ENCODE data around the gene KIAA1549. TPM values are rescaled to one million over a fixed set of nuclear protein-coding genes. Genes with fewer than 3 reads are reported as not detected.

KIAA1549 gene
- total RNA-seq, 3 donors from 2014 or later, result 2.0 to 4.2 (median 2.1) TPM

DNA sequence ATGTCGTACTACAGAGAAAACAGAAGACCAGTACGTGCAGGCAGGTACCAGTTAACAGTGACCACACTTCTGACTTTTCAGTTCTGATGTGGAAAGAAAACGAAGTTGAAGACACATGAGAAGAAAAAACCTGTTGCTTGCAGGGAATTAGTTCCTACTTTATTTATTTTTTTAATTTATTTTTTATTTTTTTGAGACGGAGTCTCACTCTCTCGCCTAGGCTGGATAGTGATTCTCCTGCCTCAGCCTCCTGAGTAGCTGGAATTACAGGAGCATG lies 109.4 kb downstream of the KIAA1549 start:
- ATAC-seq, result no peak
- Histone ChIP-seq H3K9me3 (no peaks in the 10 kb centered on the region), H3K4me3 (no peak overlapping the region), H3K4me1 (ENCODE audit: low read depth) (no peaks in the 10 kb centered on the region), H3K36me3 (ENCODE audit: low read depth) (no peaks in the 10 kb centered on the region)
- TF ChIP-seq, protein P1, sequence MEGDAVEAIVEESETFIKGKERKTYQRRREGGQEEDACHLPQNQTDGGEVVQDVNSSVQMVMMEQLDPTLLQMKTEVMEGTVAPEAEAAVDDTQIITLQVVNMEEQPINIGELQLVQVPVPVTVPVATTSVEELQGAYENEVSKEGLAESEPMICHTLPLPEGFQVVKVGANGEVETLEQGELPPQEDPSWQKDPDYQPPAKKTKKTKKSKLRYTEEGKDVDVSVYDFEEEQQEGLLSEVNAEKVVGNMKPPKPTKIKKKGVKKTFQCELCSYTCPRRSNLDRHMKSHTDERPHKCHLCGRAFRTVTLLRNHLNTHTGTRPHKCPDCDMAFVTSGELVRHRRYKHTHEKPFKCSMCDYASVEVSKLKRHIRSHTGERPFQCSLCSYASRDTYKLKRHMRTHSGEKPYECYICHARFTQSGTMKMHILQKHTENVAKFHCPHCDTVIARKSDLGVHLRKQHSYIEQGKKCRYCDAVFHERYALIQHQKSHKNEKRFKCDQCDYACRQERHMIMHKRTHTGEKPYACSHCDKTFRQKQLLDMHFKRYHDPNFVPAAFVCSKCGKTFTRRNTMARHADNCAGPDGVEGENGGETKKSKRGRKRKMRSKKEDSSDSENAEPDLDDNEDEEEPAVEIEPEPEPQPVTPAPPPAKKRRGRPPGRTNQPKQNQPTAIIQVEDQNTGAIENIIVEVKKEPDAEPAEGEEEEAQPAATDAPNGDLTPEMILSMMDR (IDR thresholded peaks at IDR 0.05), result no peak
- no peak for DNase-seq
- intact Hi-C loops (cut with DNase I, micrococcal nuclease), result no loop called here

DNA sequence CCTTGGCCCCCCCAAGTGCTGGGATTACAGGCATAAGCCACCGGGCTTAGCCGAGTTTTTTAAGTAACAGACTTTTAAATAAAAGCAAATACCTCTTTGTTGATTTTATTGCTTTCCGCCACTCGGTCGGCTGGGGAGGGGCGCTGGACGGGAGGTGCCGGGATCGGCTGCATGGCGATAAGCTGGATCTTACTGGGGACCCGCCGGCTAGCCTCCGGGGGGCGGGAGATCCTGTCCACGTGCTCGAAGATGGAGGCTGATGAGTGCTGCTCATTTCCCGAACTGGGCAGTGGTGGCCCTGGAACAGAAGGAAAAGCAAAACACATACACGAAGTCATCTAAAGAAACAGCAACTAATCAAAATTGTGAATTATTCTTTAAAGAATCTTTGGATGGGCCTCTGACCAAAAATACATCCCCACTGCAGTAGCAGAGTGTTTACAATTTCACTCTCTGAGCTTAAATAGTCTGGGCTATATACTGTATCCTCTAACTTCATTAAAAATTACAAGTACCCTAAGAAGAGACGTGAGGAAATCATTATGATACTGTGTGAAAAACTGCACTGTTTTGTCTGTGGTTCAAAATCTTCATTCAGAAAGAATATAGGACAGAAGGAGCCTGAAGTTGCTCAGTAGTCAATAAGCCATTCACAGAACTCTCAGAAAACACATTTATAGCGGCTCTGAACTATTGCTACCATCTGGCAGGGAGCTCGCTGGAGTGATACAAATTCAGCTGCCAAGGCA lies 110.0 kb downstream of the KIAA1549 start:
- Histone ChIP-seq H3K4me1 (ENCODE audit: low read depth) (no peaks in the 10 kb centered on the region), H3K9me3 (no peaks in the 10 kb centered on the region), H3K4me3 (no peak overlapping the region), H3K36me3 (ENCODE audit: low read depth) (no peaks in the 10 kb centered on the region)
- ATAC-seq (no peak), DNase-seq (no peak)
- TF ChIP-seq, protein P1 (IDR thresholded peaks at IDR 0.05), result no peak
- intact Hi-C loops (cut with DNase I, micrococcal nuclease), result no loop called here

DNA sequence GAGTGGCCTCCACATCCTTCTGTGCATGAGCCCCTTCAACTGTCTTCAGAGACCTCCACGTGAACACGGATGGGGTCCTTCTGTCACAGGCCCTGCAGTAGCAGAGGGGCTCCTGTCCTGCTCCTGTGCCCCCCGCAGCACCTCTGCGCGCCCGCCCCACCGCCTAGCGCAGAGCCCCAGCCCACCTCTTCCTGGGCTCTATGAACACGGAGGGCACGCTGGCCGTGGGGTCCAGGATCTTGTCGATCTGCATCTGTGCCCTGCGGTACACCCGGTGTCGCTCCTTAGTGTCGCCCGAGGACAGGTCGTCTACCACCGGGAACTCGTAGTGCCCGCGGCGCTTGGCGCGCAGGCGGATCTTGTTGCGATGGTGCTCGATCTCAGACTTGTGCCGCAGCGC lies 111.8 kb downstream of the KIAA1549 start:
- H3K9me3 ChIP-seq, result no peaks in the 10 kb centered on the region
- H3K4me1 ChIP-seq (ENCODE audit: low read depth), result no peaks in the 10 kb centered on the region
- ATAC-seq, result no peak
- no peak overlapping the region for H3K4me3 ChIP-seq
- intact Hi-C loops (cut with DNase I, micrococcal nuclease), result no loop called here
- H3K36me3 ChIP-seq (ENCODE audit: low read depth), result no peaks in the 10 kb centered on the region
- DNase-seq, result no peak
- TF ChIP-seq, protein P1 (IDR thresholded peaks at IDR 0.05), result no peak

DNA sequence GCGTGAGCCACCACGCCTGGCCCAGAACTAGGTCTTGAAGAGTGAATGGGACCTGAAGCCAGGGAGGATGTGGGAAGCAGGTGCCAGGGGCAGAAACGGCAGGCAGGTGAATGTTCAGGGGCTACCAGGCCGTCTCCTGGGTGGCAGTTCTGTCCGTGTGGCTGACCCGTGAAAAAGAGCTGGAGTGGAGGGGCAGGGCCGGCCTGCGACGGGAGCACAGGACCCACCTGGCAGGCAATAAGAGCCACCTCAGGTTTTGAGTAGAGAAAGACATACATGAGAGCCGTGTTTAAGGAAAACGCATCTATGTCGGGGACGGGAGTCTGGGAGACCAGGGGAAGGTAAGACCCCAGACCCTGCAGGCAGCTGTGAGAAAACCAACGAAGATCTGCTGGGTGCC lies 112.5 kb downstream of the KIAA1549 start:
- no peak for DNase-seq
- intact Hi-C loops (cut with DNase I, micrococcal nuclease), result no loop called here
- no peaks in the 10 kb centered on the region for H3K9me3 ChIP-seq
- no peak overlapping the region for H3K4me3 ChIP-seq
- no peaks in the 10 kb centered on the region for H3K36me3 ChIP-seq (ENCODE audit: low read depth)
- no peaks in the 10 kb centered on the region for H3K4me1 ChIP-seq (ENCODE audit: low read depth)
- TF ChIP-seq, protein P1 (IDR thresholded peaks at IDR 0.05), result no peak
- ATAC-seq, result no peak

DNA sequence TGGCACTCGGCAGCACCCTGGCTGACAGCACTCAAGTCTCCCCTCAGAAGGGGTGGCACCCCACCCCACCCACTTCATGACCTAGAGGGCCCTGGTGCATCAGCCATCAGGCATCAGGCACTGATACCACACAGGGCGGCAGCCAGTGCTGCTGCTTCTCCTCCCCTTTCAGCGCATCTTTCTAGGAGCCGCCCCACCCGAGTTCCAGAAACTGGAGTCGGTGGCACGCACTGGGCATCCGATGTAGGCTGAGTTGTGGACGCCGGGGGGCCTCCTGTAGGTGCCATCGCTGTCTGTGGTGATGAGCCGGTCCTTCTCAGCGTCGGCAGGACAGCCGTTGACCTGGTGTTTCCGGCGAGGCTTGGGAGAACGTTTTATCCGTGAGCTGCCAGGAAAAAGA lies 113.4 kb downstream of the KIAA1549 start:
- intact Hi-C loops (cut with DNase I, micrococcal nuclease), result no loop called here
- Histone ChIP-seq H3K36me3 (ENCODE audit: low read depth) (no peaks in the 10 kb centered on the region), H3K9me3 (no peaks in the 10 kb centered on the region), H3K4me1 (ENCODE audit: low read depth) (no peaks in the 10 kb centered on the region), H3K4me3 (no peak overlapping the region)
- TF ChIP-seq, protein P1 (IDR thresholded peaks at IDR 0.05), result no peak
- DNase-seq (no peak), ATAC-seq (no peak)

DNA sequence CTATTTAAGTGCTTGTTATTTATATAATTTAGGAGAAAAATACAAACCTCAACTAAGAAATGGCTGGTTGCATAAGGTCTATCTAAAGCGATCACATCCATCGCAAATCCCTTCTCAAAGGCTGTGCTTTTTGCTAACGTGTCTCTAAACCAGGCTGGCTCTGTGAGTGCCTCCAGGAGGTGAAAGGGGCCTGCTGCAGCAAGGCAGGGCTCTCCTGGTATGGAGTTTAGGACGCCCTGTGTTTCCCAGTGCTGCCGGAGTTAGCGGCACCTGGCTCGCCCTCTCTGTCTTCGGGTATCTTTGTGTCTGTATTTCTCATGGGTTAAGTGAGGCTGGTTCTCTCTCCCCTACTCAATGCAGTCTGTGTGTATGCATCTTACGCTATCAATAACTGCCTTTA lies 114.8 kb downstream of the KIAA1549 start:
- TF ChIP-seq, protein P1 (IDR thresholded peaks at IDR 0.05), result no peak
- Histone ChIP-seq H3K36me3 (ENCODE audit: low read depth) (no peaks in the 10 kb centered on the region), H3K4me3 (no peak overlapping the region), H3K9me3 (no peaks in the 10 kb centered on the region), H3K4me1 (ENCODE audit: low read depth) (no peaks in the 10 kb centered on the region)
- no peak for DNase-seq
- intact Hi-C loops (cut with DNase I, micrococcal nuclease), result no loop called here
- no peak for ATAC-seq

Measured in mucosa of descending colon (tissue), 3 donors.